Heart left ventricle (tissue), 13 donors: Measurements from ENCODE around the gene OPN4.

ENCODE experiments used
- POLR2A ChIP-seq, 2 donors: fragments of 450-650 bp; IDR thresholded peaks; one replicate each; pipeline ENCODE4 v1.6.1; 2017; ENCODE audit warnings: antibody characterized with exemption in 2 of 2, mild to moderate bottlenecking in 2 of 2, moderate library complexity in 2 of 2
- TF ChIP-seq, protein P1 (sequence below), 12 donors: fragments of 200-600 bp; sonication (generic) in 4 of 12; IDR thresholded peaks; one replicate each; pipeline versions ENCODE4 v1.5.0 to v1.8.0; 2018 to 2022; ENCODE audit warnings: antibody characterized with exemption in 12 of 12, mild to moderate bottlenecking in 5 of 12
- donor health status: ischemic (EF 13 %, LVEDD 7.1; RV severe dilation, severe dysfunction).
- donor health status: DM: no; HTN: yes; CAD: no.
- donor health status: DM: no; HTN: no; CAD: no.
- donor health status: ischemic (EF 25% LVEDD 6.9; RV normal size, moderate dysfunction).
- donor health status: ischemic (EF 25% LVEDD 5.7; RV mildly dilated, moderate dysfunction).
- donor health status: ischemic (EF 35%, LVEDD 5.7; RV mildly dilated, moderate dysfunction).
- donor health status: nonischemic (EF 11% LVEDD 7.7; RV severe dilation, severe dysfunction).
- donor health status: DM: yes; HTN: yes; CAD: no.
- donor health status: PGD.
- donor health status: ischemic (EF 29% LVEDD 5.4; RV normal size, mild dysfunction).
- donor health status: nonischemic (EF 23%, LVEDD 6.1; RV moderate dilation, normal function).

DNA sequence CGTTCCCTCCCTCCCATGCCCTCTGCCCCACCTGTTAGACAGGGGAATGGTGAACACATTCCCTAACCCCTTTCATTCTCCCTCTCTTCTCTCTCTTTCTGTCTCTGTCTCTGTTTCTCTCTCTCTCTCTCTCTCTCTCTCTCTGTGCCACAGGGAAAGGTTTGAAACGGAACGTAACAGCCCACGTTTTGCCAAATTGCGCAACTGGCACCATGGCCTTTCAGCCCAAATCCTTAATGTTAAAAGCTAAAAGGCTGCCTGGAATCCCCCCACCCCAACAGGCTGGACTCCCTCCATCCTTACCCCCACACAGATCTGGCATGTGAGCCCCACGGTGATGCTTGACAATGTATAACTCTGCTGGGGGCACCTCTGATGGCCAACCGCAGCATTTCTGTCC is 44.8 kb downstream of the OPN4 start:
- TF ChIP-seq, protein P1, sequence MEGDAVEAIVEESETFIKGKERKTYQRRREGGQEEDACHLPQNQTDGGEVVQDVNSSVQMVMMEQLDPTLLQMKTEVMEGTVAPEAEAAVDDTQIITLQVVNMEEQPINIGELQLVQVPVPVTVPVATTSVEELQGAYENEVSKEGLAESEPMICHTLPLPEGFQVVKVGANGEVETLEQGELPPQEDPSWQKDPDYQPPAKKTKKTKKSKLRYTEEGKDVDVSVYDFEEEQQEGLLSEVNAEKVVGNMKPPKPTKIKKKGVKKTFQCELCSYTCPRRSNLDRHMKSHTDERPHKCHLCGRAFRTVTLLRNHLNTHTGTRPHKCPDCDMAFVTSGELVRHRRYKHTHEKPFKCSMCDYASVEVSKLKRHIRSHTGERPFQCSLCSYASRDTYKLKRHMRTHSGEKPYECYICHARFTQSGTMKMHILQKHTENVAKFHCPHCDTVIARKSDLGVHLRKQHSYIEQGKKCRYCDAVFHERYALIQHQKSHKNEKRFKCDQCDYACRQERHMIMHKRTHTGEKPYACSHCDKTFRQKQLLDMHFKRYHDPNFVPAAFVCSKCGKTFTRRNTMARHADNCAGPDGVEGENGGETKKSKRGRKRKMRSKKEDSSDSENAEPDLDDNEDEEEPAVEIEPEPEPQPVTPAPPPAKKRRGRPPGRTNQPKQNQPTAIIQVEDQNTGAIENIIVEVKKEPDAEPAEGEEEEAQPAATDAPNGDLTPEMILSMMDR (IDR thresholded peaks at IDR 0.05), result no peak
- TF ChIP-seq POLR2A (IDR thresholded peaks at IDR 0.05), result no peak
